Measurements from ENCODE around the gene MYO16.

MYO16 gene

DNA sequence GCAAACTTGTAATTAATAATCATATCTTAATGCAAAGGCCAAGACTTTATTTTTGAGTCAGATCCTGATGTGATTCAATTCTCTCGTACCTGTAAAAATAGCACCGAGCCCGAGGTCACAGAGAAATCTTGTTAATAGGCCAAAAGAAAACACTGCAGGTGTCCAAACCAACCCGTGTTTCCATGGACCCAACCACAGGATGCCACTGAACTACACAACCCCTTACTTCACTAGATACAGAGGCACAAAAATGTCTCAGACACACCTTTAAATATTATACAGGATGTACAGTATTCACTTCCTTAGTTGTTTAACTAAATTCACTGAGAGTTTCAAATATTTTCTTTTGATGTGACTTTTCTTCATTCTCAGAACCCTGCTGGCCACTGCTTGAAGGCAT is 530.9 kb downstream of the MYO16 start:
- no peak for DNase-seq

DNA sequence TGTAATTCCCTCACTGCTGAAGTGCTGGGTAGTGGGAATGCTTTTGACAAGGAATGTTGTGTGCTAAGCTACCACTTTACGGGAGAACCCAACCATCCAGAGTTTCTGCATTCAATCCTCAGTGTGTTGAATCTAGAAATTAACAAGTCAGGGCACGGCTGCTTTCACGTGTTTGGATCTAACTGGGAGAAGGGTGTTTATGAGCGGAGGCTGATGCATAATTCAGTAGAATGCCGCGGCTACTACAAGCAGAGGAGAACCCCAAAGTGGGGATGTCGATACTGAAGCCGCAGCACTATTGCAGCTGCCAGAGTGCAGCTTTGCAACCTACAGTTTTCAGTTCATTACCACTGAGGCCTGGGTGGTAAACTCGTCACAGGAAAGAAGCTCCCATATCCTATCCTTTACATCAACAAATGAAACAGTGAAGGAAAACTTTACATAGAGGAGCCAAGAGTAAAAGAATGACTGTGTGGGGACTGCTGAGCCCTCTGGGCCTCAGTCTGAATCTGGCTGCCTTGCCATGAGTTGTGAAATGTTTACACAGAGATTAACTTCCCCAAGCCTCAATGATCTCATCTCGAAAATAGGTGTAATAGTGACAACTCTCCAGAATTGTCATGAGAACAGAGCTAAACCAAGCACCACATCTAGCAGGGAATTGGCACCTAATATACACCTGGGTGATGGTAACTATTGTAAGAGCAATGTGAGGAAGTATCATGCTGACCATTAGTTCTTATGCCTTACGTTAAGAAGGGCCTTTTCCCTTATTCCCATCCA is 531.7 kb downstream of the MYO16 start:
- DNase-seq, result no peak

DNA sequence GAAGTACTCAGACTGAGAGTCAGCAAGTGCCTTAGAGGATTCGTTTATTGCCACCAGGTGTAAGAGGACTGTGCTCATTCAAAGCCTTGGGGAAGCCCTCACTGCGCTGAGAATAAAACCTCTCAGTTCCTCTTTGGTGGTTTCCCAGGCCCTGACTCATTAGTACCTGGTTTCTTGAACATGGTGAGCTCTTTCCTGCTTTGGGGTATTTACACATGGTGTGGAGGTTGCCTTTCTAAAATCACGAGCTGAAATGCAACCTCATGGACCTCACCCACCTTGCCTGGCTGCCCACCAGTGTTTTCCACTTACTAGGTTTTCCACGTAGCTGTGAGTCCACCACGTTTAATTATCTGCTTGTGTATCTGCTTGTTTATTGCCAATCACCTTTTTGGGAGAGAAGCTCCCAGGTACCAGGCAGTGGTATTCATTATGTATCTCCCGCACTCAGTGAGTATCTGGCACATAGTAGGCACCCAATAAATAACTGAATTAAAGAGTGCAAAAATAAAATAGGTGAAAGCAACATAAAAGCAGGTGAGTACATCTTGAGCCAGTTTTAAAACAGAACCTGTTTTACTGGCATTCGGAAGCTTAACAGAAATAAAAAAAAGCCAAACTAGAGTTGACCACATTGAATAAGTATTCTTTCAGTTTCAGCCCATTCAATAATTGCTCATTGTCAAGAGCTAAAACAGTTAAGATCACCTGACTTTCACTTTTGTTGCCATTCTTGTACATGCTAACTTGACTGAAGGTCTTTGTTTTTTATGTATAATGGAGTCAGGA is 533.0 kb downstream of the MYO16 start:
- DNase-seq, result peak; percentile 30

DNA sequence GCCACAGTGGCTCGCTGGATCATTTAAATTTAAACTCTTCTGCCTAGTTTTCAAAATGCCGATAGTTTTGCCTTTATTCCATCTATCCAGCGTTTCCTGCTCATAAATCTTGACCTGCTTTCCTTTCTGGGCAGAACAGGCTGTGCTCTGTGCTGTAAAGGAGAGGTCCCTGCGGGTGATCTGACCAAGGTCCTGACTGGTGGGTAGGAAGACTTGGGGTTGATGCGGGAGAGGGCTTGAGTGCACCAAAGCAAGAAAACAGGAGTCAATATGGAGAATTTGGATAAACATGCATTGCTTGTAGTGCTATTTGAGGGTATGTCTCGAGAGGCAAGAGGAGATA is 533.6 kb downstream of the MYO16 start:
- DNase-seq, result no peak

DNA sequence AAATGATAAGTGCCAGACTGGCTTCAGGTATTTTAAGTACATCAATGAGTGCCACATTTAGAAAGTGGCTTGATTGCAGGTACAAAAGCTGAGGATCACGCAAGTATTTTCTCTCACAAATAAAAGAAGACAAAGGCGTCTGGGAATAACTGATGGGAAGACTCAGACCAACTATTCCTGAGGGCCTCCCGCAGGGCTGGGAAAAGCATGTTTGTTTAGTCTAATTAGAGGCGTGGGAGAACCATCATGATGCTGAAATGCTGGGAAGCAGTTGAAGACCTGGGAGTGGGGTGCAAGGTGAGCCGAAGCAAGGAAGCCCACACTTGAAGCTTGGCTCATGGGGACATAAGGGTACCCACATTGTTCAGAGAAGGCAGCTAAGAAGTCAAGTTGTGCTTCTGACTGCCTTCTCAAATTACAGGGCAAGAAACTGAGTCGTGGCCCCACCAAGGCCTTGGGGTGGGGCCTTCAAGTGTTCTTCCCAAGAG is 536.0 kb downstream of the MYO16 start:
- no peak for DNase-seq

DNA sequence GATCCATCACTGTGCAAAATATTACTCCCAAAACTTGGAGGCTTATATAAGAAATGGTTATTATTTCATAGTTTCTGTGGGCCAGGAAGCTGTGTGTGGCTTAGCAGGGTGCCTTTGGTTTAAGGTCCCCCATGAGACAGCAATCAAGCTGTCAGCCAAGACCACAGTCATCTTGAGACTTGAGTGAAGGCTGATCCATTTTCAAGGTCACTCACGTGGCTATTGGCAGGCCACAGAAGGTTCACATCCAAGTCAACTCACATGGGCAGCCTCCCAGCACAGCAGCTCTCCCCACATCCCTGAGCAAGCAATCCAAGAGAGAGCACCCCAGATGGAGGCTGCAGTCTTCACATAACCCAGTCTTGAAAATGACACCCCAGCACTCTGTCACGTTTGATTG is 537.4 kb downstream of the MYO16 start:
- no peak for DNase-seq

DNA sequence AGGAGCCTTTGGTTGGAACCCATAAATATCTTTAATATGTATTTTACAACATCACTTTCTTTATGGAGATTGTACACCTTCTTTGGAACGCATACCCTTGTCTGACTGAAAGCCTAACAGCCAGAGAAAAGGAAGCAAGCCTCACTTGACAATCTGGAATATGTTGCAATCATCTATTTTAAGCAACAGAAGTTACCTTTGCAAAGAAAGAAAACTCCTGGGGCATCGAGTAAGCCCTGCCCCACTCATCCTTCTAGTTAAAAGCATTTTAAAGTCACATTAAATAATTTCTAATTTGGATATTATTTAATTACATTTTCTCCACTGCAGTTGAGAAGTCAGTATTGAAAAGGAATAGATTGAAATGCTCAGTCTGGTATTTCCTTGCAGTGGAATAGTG is 542.7 kb downstream of the MYO16 start:
- DNase-seq, result no peak

DNA sequence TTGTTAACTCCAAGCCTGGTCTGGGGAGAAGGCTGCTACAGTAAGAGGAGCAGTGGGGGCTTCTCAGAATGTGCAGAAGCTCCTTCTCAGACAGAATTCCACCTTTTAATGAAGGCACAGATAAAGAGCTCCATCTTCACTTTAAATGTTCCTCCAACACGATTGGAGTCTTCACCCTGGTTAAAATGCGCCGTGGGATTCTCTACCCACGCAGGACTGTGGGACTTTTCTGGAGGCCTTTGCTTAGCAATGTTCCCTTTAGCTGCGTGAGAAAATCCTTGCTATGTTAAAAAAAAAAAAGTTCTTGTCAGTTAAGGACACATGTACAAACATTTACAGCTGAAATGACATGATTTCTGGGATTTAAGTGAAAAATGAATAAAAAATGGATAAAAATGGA is 546.3 kb downstream of the MYO16 start:
- DNase-seq, result no peak

DNA sequence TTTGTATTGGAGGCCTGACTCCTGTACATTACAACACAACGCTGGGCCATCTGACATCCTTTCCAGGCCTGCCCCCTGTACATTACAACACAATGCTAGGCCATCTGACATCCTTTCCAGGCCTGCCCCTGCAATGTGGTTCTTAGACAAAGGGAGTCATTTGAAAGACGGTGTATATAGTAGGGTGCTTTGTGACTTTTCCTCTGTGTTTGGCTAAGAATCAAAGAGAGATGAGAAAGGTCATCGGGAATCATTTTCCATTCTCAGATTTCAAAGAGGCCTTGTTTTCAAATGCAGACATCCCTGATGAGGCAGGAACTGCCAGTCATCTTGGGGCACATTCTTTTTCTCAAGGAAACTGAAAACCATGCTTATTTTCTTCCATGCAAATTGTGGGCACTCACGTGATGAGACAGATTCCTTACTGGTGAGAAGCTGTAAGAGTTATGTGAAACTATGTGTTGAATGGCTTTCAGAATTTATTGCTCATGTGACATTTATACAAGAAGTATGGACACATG is 551.6 kb downstream of the MYO16 start:
- DNase-seq, result no peak

DNA sequence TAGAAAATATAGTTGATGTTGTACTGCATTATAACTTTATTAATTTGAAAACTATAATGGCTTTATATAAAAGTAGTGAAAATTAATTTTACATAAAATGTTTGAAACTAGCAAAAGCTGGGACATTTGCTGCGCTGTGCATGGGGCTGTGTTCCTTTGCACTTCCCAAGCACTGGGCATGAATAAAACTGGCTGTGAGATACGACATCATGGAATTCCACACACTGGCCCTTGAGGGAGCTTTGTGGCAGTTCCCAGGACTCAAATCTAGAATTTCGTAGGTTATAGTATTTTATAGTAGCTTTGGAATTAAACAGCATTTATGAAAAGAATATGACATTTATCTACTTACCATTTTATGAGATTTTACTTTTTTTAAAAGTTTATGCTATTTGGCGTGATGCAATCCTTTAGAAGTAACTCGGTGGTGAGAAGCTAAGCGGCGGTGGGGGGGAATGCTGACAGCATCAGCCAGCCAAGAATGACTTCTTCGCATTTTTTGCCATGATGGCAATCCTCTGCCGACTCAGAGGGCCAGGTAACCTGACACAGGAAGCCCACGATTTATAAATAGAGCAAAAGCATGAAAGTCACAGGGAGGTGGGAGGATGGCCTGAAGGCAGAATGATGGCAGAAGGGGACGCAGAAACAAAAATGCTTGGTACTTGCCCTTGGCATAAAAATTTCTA is 553.5 kb downstream of the MYO16 start:
- DNase-seq, result no peak

DNA sequence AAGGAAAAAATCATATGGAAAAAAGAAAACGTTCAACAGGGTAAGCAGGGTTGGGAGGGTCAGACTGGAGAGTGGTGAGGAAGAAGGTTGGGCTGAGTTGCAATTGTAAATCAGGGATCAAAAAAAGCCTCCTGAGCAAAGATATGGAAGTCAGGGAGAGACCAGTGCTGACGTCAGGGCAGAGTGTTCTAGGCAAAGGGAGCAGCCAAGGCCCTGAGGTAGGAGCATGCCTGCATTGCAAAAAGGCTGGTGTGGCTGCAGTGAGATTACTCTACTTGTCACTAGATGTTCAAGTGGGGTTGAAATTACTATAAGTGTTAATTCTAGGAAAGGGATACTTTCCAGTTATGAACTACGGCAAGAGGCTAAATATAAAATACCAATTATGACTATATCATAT is 562.0 kb downstream of the MYO16 start:
- no peak for DNase-seq

DNA sequence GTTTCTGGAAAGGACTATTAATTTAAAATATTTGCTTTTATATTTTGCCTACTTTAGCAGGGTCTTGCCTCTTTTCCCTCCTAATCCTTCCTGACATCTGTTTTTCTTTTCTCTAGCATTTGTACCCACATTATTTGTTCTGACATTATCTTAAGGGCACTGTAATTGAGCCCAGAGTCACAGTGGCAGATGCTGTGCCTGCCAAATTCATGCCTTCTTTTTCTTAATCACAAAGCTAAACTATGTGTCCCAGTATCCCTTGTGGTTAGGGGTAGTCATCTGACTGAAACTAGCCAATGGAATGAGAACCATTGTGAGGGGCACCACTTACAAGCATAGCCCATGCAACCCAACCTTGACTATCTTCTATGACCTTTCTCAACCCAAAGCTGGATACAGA is 562.9 kb downstream of the MYO16 start:
- DNase-seq, result no peak

DNA sequence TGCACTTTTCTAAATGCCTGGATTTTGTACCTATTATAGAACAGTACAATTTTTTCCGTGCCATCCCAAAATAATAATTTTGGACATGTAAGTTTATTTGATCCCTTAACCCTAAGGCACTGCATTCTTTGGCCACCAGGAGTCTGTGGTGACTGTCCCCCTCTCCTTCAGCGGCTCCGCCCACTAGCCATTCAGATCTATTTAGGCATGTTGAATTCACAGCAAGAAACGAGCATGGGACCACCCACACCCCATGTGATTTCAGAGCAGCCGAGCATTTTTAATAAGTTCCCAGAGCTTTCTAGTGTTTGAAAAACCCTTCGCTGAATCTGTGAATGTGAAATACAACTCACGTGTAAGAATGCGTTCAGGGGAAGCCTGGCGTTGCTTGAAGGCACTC is 567.5 kb downstream of the MYO16 start:
- DNase-seq, result no peak

DNA sequence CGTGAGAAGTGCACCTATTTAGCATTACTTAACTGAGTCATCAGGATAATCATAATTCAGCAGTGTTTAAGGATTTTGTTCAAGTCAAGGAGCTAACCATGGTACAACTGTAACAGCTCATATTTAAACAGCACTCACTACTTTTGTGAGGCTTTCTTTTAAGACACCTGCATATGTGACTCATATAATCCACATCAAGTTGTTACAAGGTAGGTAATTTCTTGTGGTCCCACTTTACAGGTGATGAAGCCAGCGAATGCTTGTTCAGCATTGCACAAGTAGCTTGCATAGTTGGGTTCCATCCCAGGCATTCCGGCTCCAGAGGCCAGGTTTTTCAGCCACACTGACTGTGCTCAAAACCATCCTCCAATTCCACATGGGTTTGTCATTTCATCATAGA is 569.2 kb downstream of the MYO16 start:
- DNase-seq, result no peak

DNA sequence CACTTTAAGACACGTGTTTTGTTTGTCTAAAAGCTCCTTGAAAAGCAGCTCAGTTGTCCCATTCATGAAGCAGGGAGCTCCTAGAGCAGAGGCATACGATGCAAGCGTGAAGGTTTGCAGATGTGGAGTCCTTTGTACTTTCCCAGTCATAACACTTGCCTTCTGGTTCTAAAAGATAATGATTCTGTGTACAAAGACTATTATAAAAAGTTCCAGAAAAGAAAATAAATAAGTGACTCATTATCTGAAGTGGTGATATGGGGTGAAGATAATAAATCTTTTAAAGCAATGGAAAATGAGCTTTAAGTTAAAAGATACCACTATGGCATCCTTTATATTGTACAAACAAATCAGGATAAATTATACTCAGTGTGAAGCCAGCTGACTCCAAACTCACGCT is 569.9 kb downstream of the MYO16 start:
- no peak for DNase-seq

DNA sequence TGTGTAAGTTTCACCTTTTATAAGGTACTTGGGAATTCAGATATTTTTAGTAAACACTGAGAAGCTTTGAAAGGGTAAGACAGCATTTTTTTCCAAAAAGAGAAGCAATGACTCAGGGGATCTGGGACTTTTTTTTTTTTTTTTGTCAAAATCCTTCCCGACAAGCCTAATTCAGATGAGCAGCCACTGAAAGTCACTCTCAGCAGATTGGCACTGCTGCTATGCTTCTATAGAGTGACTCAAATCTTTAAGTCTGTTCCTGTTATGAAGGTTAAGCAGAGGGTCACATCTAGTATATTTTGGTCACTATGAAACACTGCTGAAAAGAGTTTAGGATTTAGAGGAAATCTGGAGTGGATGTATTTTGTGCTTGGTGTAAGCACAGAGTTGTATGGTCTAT is 571.1 kb downstream of the MYO16 start:
- DNase-seq, result no peak

DNA sequence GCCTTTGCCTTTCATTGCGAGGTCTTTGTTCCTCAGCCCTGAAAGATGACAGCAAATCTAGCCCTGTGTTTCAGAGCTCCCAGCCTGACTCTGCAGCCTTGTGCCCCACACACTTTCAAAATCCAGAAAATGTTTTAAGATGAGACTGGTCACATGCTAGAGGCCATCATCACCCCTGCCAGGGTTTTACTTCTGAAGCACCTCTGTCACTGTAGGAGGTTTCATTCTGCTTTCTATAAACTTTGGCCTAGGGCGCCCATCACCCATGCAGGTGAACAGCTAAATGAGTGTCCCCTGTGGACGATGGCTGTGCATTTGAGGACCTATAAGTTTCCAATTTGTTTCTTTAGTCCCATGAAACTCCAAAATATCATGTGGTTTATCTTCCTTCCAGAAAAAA is 574.2 kb downstream of the MYO16 start:
- no peak for DNase-seq

DNA sequence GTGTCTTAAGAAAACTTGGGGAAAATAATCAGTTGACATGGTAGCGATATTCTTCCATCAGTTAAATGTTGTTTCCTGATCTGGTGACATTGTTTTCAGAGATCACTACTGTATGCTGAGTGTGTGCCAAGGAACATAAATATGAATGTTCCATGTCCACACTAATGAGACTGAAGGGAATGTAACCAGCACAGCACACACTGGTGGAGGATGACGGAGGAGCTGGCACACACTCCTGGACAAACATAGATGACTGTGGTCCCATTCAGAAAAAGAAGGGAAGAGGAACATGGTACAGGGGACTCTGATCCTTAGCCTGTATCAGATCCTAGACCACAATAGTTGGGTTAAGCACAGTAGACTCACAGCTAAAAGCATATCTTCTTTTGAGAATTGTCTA is 574.8 kb downstream of the MYO16 start:
- DNase-seq, result peak; percentile 88

DNA sequence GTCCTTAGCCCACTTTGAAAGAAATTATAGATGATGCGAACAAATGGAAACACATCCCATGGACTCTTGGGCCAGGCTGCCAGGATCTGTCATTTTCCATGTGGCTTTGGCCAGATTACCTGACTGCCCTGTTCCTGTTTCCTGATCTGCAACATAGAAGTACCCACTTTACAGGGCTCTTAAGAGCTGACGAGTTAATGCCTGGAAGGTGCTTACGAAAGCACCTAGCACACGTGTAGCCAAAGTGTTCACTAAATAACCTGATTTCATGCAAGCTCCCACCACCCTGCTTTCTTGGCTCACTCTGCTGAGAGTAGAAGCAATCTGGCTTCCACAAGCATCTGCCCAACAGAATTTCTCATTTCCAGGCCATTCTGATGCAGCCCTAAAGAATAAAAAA is 575.2 kb downstream of the MYO16 start:
- DNase-seq, result peak; percentile 91

DNA sequence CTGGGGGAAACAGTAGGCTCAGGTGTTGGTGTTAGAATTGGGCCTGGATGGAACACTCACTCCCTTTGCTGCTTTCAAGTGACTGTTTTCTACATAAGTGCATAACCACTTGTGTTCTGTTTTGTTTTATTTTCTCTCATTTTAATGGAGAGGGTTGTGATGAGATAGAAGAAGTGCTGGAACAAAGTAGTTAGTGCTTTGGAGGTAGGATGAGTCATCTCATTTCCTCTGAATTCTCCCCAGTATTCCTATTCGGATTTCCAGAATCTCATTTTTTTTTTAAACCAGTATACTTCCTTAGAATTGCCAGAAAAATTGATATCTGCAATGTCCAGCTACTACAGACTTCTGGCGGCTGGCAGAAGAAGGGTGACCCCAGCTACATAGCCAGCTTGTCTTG is 575.9 kb downstream of the MYO16 start:
- no peak for DNase-seq

DNA sequence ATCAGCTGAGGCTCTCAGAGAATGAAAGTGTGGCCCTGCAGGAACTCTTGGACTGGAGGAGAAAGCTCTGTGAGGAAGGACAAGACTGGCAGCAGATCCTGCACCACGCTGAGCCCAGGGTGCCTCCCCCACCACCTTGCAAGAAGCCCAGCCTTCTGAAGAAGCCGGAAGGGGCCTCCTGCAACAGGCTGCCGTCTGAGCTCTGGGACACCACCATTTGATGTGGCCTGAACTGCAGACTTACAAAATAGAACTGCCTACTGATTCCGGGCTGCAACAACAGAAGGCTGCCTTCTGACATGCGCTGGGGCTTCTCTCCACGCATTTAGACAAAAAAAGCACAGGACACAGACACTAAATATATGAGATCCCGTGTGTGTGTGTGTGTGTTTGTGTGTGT is 577.2 kb downstream of the MYO16 start:
- DNase-seq, result no peak

DNA sequence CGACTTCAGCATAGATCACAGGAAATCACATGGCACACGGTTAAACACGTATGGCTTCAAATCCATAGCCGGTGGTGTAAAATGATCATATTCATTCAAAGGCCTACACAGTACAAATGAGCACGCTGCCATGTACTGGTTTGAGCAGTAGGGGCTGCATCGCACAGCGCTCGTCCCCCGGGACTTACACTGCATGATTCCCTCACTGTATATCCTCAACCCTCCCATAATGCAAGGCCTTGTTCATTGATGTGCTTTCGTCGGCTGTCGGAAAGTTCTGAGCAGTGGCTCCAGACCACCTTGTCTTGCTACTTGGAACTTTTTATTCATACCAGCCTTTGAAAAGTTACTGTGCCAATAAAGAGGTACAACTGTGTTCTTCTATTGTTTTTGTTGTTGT is 578.2 kb downstream of the MYO16 start:
- DNase-seq, result no peak

DNA sequence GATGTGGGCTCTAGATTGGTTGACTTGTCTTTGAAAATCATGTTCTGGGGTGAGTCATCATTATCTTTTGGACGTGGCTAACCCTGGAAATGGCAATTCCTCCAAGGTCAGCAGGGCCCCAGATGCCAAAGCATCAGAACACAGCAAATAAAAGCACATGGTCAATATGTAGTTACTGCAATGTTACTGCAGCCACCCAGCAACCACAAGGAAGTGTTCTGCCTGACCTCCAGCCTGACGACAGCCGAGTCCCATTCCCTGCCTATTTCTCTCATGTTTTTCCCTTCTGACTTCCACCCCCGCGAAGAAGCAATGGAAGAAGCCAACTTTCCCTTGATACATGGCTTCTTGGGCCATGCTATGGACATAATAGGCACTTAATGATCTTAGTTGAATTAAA is 579.1 kb downstream of the MYO16 start:
- DNase-seq, result no peak

DNA sequence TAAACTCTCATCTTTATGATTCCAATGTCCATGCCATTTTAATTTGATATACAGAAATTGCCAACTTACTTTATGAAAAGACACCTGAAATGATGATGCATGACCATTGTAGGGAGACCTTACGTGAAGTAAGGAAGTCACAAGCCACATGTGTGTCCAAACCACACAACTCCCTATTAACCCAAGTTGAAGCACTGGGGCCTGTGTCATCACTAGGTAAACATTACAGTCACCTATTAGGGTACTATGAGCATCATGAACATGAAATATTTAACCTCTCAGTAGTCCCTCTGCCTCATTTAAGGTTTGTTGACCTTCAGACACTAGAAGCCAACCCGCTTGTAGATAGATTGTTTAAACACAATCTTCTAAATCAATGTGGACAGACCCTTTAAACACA is 580.1 kb downstream of the MYO16 start:
- no peak for DNase-seq

Measured in NCI-H2029 treated with DMSO at 0.1 percent for 48 hours (cell line).